ENCODE measurements around the gene SH3BGRL2.
"Not testable (repeated sequence)": the region's sequence is repeated elsewhere in the genome, so short reads cannot be mapped to it uniquely, and the experiment has no call there.

SH3BGRL2 gene

GRCh38 chr6:79704200-79704599 lies 73.1 kb downstream of the SH3BGRL2 start:
- DNase-seq: no peak

- DNase-seq: no peak
These were observed 74.4 kb downstream of the SH3BGRL2 start for GRCh38 chr6:79705456-79705995.

- DNase-seq: no peak
These were observed 75.4 kb downstream of the SH3BGRL2 start for GRCh38 chr6:79706527-79706926.

- no peak for DNase-seq
These were observed 76.5 kb downstream of the SH3BGRL2 start for GRCh38 chr6:79707621-79708020.

- DNase-seq: no peak
These were observed 77.1 kb downstream of the SH3BGRL2 start for GRCh38 chr6:79708095-79708791.

GRCh38 chr6:79710127-79710526 lies 79.0 kb downstream of the SH3BGRL2 start:
- no peak for DNase-seq

- no peak for DNase-seq
These were observed 80.0 kb downstream of the SH3BGRL2 start for GRCh38 chr6:79711167-79711566.

- no peak for DNase-seq
These were observed 81.0 kb downstream of the SH3BGRL2 start for GRCh38 chr6:79712144-79712543.

GRCh38 chr6:79712616-79713135 lies 81.5 kb downstream of the SH3BGRL2 start:
- DNase-seq: no peak

GRCh38 chr6:79713701-79714322 lies 82.7 kb downstream of the SH3BGRL2 start:
- DNase-seq: peak; percentile 45 to 53

- no peak for DNase-seq
These were observed 86.9 kb downstream of the SH3BGRL2 start for GRCh38 chr6:79717989-79718388.

GRCh38 chr6:79718509-79719247 lies 87.5 kb downstream of the SH3BGRL2 start:
- DNase-seq: no peak

- DNase-seq: no peak
These were observed 88.3 kb downstream of the SH3BGRL2 start for GRCh38 chr6:79719248-79719960.

- DNase-seq: no peak
These were observed 93.7 kb downstream of the SH3BGRL2 start for GRCh38 chr6:79724816-79725215.

GRCh38 chr6:79731471-79731870 lies 100.3 kb downstream of the SH3BGRL2 start:
- DNase-seq: no peak

GRCh38 chr6:79733388-79733787 lies 102.3 kb downstream of the SH3BGRL2 start:
- DNase-seq: no peak

GRCh38 chr6:79734374-79734773 lies 103.2 kb downstream of the SH3BGRL2 start:
- no peak for DNase-seq

GRCh38 chr6:79735183-79735582 lies 104.1 kb downstream of the SH3BGRL2 start:
- no peak for DNase-seq

- DNase-seq: no peak
These were observed 106.0 kb downstream of the SH3BGRL2 start for GRCh38 chr6:79737172-79737571.

- DNase-seq: no peak
These were observed 110.9 kb downstream of the SH3BGRL2 start for GRCh38 chr6:79742030-79742429.

GRCh38 chr6:79745282-79745681 lies 114.2 kb downstream of the SH3BGRL2 start:
- DNase-seq: not testable (repeated sequence)

- not testable (repeated sequence) for DNase-seq
These were observed 115.2 kb downstream of the SH3BGRL2 start for GRCh38 chr6:79746325-79746724.

GRCh38 chr6:79750806-79751205 lies 119.7 kb downstream of the SH3BGRL2 start:
- DNase-seq: no peak
